GM21825 (cell line): ENCODE data around the gene DCUN1D3.

ENCODE experiments used
- ATAC-seq: cut with Tn5 transposase; IDR thresholded peaks from one replicate; pipeline ENCODE4 v1.9.1; 2021; ENCODE audit warnings: mild to moderate bottlenecking, moderate library complexity; ENCODE audit not compliant: unreplicated experiment

DCUN1D3 gene

GRCh38 chr16:20920091-20920490 lies 19.9 kb upstream of the DCUN1D3 start:
- no peak for ATAC-seq

DNA sequence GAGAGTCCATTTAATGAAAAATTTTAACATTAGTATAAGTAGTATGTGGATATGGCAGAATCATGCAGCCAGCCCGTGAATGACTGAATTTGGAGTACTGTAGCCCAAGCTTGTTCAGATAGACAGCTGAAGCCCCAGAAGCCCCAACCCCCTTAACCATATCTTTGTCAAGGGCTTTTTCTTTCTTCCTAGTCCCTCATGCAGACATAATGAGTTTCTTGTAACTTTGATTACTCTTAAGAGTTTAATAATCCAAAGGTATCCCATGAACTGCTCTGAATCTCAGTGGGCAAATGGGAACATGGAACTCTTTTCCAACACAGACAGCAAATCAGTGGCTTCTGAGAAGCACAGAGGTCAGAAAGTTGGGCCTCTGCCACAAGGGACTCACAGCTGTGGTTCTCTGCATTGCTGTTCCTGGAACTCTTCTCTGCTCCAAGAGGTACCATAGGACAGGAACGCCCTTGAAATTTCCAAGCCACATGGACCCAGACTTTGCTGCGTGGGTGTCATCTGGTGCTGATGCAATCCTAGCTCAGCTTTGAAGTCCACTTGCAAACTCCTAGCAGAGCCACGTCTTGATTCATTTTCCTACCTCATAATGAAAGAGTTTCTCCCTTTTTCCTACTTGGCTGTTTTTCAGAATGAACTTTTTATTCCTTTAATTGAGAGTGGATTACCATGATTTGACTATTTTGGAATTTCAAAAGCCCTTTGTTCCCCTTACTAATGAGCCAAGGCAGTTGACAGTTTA lies 18.5 kb upstream of the DCUN1D3 start:
- no peak for ATAC-seq

- ATAC-seq: no peak
These were observed 16.8 kb upstream of the DCUN1D3 start for GRCh38 chr16:20916942-20917341.

GRCh38 chr16:20916289-20916688 lies 16.1 kb upstream of the DCUN1D3 start:
- ATAC-seq: no peak

- no peak for ATAC-seq
These were observed 11.2 kb upstream of the DCUN1D3 start for GRCh38 chr16:20911361-20911760.

GRCh38 chr16:20910781-20911321 lies 10.7 kb upstream of the DCUN1D3 start:
- ATAC-seq: no peak

DNA sequence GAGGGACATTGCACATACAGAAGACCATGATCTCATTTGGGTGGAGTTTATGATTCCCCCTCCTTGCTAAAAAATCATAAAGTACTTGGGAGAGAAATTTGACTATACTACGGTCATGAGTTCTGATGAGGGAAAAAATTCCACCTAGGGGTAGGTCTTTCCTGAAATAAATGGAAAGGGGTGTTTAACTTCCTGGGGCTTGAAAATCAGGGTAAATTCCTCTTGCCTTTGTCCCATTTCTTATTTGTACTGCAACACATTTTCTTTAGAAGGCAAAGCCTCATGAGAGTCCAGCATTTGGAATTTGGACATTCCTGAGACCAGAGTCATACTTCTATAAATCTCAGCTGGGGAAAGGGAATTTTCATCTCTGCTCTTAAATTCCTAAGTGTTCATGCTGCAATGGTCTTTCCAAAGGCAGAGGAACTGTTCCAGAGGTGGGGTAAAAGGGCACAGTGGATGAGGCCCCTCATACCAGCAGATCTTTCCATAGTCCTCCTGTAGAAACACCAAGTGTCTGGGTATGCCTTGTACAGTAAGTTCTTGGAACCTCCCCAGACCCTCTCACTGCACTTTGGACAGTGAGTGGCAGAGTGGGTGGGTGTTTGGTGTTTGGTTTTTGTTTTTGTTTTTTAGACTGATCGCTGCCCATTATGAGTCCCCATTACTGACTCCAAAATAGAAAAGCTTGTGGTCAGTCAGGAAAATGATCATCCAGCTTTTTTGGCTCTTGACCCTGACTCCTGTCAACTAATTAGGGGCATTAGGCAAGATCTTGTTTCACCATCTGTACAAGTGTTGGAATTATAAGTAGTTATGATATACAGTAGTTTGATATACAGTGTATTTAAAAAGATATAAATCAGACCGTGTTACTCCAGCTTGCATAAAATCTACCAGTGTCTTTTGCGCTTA lies 6.4 kb upstream of the DCUN1D3 start:
- no peak for ATAC-seq

DNA sequence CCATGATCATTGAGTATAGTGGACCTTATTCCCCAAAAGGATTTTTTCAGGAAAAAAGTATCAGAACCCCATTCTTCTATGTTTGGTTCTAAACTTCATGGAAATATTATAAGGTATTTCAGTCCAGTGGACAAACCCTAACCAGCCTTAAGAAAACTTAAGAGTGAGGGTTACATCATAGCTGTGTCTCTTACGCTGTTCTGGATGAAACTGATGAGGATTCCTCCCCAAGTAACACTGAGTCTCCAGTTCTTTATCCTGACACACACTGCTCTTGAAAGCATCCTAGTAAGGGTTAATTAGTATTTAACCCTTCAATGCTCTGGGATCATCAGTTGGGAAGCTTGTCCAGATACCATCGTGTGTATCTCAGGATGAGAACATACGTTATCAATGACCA lies 5.4 kb upstream of the DCUN1D3 start:
- no peak for ATAC-seq

DNA sequence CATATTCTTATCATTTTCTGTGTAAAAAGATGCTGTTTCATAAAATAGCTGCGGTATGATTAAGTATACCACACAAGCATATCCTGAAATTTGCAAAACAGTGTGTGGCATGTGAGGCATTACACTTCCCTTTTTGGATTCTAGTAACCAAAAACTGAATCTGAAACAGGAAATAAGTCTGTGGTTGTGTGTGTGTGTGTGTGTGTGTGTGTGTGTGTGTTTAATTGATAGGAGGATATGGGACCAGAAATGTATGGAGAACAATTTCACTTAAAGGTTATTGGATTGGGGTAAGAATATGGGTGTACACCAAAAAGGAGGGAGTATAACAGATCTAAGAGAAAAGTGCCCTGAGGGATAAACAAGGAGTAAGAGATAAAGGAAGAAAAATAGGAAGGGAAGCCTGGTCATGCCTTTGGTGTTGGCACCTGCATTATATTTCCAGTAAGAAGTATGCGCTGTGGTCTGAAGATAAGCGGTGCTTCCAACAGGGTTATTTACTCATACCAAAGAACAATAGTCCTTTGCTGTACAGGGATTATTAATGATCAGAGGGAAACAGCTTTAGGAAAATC lies 4.4 kb upstream of the DCUN1D3 start:
- ATAC-seq: no peak

DNA sequence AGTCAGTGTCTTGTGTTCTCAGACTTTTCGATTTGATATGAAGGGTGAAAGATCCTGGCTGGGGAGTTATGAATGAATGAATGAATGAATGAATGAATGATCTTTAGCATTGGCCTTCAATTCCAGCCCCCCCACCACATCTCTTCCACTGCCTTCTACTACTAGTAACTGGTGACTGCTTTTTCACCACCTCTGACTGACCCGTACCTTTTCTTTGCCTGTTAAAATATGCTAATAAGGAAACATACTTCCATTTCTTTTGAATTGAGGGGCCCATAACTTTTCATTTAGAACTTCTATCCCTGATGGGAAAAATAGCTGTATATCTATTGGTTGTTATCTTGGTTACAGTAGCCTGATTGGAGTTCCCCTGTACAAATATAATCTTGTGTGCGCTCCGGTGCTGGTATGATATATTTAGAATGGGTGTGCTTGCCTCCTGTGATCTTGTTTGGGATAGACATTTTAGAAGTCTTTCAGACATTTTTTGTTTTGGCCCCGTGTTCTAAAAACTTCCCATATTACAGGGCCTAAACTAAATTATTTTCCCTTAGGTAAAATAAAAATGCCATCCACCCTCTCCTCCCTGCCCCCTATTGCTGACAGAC lies 3.8 kb upstream of the DCUN1D3 start:
- ATAC-seq: no peak

DNA sequence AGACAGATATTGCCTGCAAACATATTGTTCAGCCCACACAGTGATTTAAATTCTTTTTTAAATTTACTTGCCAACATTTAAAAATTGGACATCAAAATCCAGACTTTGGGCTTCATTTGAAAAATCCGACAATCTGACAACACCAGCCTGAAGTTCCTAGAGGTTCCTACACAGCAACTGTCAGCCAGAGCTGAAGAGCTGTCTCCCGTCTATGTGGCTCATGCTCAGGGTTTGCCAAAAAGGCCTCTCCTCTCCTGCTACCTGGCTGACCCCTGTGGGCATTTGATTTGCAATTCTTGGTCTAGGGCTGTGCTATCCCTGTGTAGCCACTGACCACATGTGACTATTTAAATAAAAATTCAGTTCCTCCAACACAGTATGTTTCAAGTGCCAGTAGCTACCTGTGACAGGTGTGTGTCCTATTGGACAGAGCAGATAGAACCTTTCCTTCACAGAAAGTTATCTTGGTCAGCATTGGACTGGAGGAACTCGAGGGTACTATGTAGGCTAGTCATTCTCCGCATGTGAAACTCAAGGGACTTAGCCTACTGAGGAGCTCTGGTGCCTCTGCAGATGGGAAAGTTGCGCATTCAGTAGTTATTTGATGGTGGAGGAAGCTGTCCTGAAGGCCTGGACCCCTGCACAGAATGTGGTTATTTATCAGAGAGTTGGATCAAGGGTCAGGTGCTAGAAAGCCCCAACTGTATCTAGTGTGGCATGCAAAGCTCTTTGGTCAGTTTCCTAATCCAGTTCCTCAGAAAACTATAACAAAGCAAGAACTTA lies 3.1 kb upstream of the DCUN1D3 start:
- no peak for ATAC-seq

DNA sequence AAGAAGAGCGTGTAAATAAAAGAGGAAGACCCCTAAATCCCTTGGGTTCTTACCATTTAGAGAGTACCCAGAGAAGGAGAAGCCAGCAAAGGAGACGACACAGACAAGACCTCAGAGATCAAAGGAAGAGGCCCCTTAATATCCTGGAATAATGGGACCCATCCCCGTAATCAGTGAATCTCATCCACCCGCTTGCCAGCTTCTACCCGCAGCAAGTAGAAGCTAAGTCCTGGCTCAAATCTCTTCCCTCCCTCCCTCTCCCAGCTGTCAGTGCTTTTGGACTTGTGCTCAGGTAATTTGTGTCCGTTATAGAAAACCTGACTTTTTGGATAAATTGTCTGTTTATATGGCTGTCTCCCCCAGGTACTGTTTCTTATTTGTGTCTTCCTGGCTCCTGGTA lies 2.3 kb upstream of the DCUN1D3 start:
- ATAC-seq: no peak

- no peak for ATAC-seq
These were observed 1.4 kb upstream of the DCUN1D3 start for GRCh38 chr16:20901436-20902112.

- ATAC-seq: no peak
These were observed 894 bp upstream of the DCUN1D3 start for GRCh38 chr16:20901068-20901435.

DNA sequence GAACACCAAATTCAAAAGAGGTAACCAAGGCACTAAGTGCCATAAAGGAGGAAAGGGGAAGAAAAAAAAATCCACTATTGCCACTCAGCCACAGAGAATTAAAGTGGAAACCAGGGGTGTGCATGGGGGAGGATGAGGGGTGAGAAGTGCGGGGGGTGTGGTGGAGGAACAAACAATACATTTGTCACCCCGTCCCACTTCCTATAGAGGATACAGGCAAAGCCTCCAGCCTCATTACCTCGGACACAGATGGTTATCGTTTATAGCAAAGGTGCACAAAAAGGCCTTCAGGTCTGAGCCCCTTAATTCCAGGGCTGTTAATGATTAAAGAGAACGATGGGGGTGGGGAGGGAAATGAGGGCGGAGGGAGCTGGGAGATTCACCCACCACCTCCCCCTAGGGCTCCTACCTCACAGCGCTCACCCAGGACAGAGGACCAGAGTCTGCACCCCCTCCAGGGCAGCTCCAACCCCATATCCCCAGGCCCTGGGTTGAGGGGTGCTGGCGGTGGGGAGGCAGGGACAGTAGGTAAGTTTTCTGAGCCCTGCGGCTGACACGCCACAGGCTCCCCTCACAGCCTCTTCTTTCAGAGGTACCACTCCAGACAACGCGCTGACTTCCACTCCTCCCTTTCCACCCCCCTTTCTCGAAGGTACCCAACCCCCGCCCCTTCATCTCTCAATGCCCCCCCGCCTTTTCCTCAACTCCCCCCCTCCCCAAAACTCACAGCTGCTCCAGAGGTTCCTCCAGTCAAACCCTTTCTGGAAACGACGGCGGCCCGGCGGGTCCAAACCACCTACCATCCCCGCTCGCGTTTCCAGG lies 470 bp downstream of the DCUN1D3 start:
- no peak for ATAC-seq

DNA sequence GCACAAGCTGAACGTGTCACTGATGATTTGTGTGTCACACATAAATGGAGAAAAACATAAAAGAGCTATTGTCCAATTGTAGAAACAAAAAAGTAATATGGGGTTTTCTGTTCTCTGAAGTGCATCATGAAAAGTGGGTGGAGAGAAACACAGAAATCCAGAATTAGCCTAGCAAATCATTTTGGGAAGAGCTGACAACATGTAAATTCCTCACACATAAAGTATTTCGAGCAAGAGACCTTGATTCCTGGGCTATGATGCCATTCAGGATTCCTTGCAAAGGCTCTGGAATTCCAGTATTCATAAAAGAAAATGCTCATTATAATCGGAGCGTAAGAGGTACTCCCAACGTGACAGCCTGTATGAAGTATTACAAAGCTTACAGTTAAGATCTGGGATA lies 1.1 kb downstream of the DCUN1D3 start:
- no peak for ATAC-seq

DNA sequence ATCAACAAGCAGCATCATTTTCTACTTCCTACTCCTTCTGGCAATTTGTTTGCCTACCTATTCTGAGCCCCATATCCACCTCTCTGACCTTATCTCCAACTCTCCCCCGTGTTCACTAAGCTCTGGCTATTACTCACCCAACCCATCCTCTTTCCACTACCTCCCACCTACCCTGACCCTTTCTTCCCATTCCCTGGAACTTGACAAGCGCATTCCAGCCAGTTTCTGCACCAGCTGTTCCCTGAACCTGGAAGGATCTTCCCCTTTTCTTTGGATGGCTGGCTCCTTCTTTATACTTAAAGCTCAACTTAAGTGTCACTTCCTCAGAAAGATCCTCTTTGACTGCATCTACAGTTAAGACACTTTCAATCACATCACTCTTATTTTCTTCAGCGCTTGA lies 2.2 kb downstream of the DCUN1D3 start:
- ATAC-seq: no peak

DNA sequence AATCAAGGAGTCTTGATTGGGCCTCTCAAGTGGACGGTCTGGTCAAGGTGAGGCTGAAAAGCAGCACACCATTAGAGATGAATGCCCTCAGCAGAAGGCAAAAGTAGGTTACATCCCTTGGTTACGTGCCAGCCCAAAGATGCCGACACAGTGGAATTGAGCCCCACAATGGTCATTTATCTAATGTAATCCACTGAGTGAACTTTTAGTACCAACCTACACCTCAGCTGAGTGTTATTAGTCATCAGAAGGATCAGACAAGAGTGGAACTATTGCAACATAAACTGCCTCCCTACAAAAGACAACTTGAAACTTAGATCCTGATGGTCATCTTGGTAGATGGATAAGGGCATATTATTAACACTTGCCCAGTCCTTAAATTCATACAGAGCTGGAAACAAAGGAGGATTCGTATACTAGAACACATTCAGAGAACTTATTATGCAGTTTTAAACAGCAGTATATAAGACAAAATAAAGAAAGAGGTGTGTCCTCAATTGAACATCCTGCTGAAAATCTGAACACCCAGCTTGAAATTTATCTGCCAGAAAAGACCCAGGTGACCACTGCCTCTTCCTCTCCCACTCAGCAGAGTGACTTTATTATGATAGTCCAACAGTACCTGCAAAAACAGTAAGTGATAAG lies 2.8 kb downstream of the DCUN1D3 start:
- no peak for ATAC-seq

DNA sequence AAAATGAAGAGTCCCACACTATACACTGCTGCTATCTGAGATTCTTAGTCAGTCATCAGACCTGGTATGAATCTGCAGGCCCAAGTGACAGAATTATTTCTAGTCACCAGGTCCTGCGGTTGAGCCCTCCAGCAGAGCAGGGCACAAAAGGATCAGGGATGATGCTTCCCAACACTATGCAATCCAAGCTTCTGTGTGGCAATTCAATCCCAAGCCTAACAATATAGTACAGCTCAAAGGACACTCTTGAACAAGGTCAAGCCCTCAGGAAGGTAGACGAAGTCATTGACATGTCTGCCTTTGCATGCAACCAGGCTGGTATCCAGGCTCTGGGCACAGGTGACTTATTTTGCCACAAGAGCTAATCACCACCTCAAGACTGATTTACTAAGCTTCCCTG lies 5.8 kb downstream of the DCUN1D3 start:
- ATAC-seq: no peak
